Effector CD8-positive, alpha-beta T cell (primary cell): ENCODE results near the gene LRRC19.

Experiments used
- DNase-seq: peaks from one replicate; lab custom pipeline; 2025; lab: John Stamatoyannopoulos, UW

Gene LRRC19

GRCh38 chr9:26955921-26956859 is 49.3 kb downstream of the LRRC19 start, which contains the start of gene IFT74:
Gene IFT74, plus strand, starts transcription at chr9:26956412. Its CDS starts 5,556 bp downstream, at chr9:26961968.
- DNase-seq = peak; percentile 90

- DNase-seq = no peak
Observed at GRCh38 chr9:26955222-26955903, 50.1 kb downstream of the LRRC19 start.

GRCh38 chr9:26954050-26954508 is 51.4 kb downstream of the LRRC19 start:
- no peak for DNase-seq

DNA sequence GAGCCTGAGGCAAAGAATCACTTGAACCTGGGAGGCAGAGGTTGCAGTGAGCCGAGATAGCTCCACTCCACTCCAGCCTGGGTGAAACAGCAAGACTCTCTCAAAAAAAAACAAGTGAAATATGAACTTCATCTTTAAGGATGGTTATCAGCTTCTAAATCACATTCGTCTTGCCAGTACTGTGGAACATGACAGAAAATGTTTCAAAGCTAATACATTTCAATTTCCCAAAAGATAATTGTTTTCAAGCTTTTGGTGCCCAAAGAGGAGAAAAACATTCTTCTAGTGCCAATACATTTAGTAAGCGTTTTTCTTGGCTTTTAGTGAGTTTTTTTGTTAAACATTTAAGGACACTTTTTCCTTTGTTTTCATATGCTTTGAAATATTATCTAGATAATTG is 53.7 kb downstream of the LRRC19 start:
- no peak for DNase-seq

GRCh38 chr9:26950521-26950920 is 55.0 kb downstream of the LRRC19 start:
- DNase-seq = no peak

GRCh38 chr9:26949637-26950069 is 55.8 kb downstream of the LRRC19 start:
- no peak for DNase-seq

GRCh38 chr9:26947736-26948135 is 57.7 kb downstream of the LRRC19 start:
- DNase-seq = no peak

- peak; percentile 78 for DNase-seq
Observed at GRCh38 chr9:26946753-26947727, 58.4 kb downstream of the LRRC19 start, which contains the start of gene PLAA. Gene PLAA, minus strand, starts transcription at chr9:26947242. Its CDS starts 197 bp downstream, at chr9:26947045.

DNA sequence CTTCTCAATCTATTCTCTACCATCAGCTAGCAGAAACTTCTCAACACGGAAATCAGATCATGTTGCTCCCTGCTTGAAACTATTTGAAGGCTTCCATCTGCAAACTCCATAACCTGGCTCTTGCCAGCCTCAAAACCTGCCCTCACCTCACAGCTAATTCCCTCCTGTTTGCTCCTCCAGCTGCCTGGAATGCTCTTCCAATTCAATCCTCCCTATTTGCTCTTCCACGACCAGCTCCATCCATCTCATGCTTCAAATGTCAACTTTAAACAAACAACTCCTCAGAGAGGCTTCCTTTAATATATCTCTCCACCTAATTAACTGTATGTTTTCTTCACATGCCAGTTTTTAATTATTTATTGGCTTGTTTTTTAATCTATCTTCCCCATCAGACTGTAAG is 59.9 kb downstream of the LRRC19 start:
- DNase-seq = no peak
